HCT116 (cell line): ENCODE results near the gene CD69. TPM values are rescaled to one million over a fixed set of nuclear protein-coding genes. Genes with fewer than 3 reads are reported as not detected.

Source experiments
- ATAC-seq: fragments of 200-7000 bp; cut with Tn5 transposase; 2 replicates; pipeline ENCODE4 v1.9.1; 2020; ENCODE audit warnings: mild to moderate bottlenecking, moderate library complexity
- BruUV-seq: library from RNA; stranded (reverse); fragments of 400-500 nt; replicated peaks from 2 replicates; lab custom pipeline; 2021; lab: Mats Ljungman, UMichigan
- CTCF ChIA-PET: fragments of 300-600 bp; sonication (Branson Sonifier 250); formaldehyde crosslinking; loops from one replicate; lab custom pipeline; 2021; ENCODE audit warnings: antibody characterized with exemption; lab: Charles Lee
- POLR2A ChIA-PET: fragments of 300-600, 350-600 bp; sonication (Branson Sonifier 250); formaldehyde crosslinking; loops from one replicate; lab custom pipeline; 2021; ENCODE audit warnings: antibody characterized with exemption; lab: Charles Lee
- RAD21 ChIA-PET, 2 experiments: fragments of 300-600 bp; sonication (Branson Sonifier 250); formaldehyde crosslinking; loops; one replicate each; lab custom pipeline; 2023; ENCODE audit warnings: low total read pairs in 2 of 2; ENCODE audit not compliant: uncharacterized antibody in 2 of 2, unreplicated experiment in 2 of 2, low non-redundant PET in 1 of 2; lab: Charles Lee
- DNase-seq: peaks from one replicate; pipeline ENCODE4 v3.0.0-alpha.2; 2010; ENCODE audit warnings: low read depth, low spot score
- H2AFZ ChIP-seq: fragments of 200-600 bp; shearing (Covaris generic), sonication (generic); 2 replicates; pipeline ENCODE4 v1.6.1; 2017; ENCODE audit warnings: low read depth, mixed run types, mixed read lengths, antibody characterized with exemption, low read length; ENCODE audit not compliant: poor library complexity, severe bottlenecking
- H3K27ac ChIP-seq: 2 replicates; pipeline ENCODE4 v1.5.1; 2012; ENCODE audit warnings: low read depth, low read length
- H3K27me3 ChIP-seq: fragments of 200-600 bp; sonication (generic); 2 replicates; pipeline ENCODE4 v1.6.1; 2016; ENCODE audit warnings: mixed run types, low read length, mixed read lengths; ENCODE audit not compliant: insufficient read depth
- H3K36me3 ChIP-seq, 2 experiments: fragments of 200-500 bp in 1 of 2; fragments of 200-600 bp in 1 of 2; sonication (Bioruptor generic) in 1 of 2; sonication (generic) in 1 of 2; 2 replicates each; pipeline versions ENCODE4 v1.5.1 to v1.6.1; 2014 to 2016; ENCODE audit warnings: low read length in 2 of 2, inconsistent platforms in 1 of 2, mixed read lengths in 1 of 2, mixed run types in 1 of 2; ENCODE audit not compliant: insufficient read depth in 2 of 2, control insufficient read depth in 1 of 2
- H3K4me1 ChIP-seq, 2 experiments: fragments of 200-600 bp in 1 of 2; sonication (generic) in 1 of 2; 2 replicates each; pipeline versions ENCODE4 v1.5.1 to v1.6.1; 2012 to 2017; ENCODE audit warnings: low read length in 2 of 2, inconsistent platforms in 1 of 2, mild to moderate bottlenecking in 1 of 2, mixed read lengths in 1 of 2, mixed run types in 1 of 2, moderate library complexity in 1 of 2; ENCODE audit not compliant: insufficient read depth in 2 of 2, control insufficient read depth in 1 of 2
- H3K4me2 ChIP-seq: fragments of 200-600 bp; sonication (generic); 2 replicates; pipeline ENCODE4 v1.6.1; 2017; ENCODE audit warnings: mixed run types, low read length, mixed read lengths
- H3K4me3 ChIP-seq, 2 experiments: fragments of 200-600 bp in 1 of 2; sonication (generic) in 1 of 2; replicated peaks in 1 of 2; 2 replicates each; pipeline ENCODE4 v1.5.1; 2011 to 2016; ENCODE audit warnings: low read length in 2 of 2, control low read depth in 1 of 2, low read depth in 1 of 2, mild to moderate bottlenecking in 1 of 2, mixed read lengths in 1 of 2, mixed run types in 1 of 2
- H3K79me2 ChIP-seq: fragments of 200-600 bp; sonication (generic); 2 replicates; pipeline ENCODE4 v1.6.1; 2017; ENCODE audit warnings: mild to moderate bottlenecking, mixed run types, low read length, moderate library complexity, mixed read lengths; ENCODE audit not compliant: insufficient read depth
- H3K9ac ChIP-seq: fragments of 200-600 bp; sonication (generic); 2 replicates; pipeline ENCODE4 v1.6.1; 2016; ENCODE audit warnings: low read length, mixed read lengths
- H3K9me2 ChIP-seq: fragments of 200-600 bp; sonication (generic), shearing (Covaris generic); 2 replicates; pipeline ENCODE4 v1.6.1; 2017; ENCODE audit warnings: mixed run types, mild to moderate bottlenecking, moderate library complexity; ENCODE audit not compliant: insufficient read depth
- H3K9me3 ChIP-seq, 2 experiments: fragments of 200-500 bp in 1 of 2; fragments of 200-600 bp in 1 of 2; sonication (Bioruptor generic) in 1 of 2; sonication (generic) in 1 of 2; 2 replicates each; pipeline ENCODE4 v1.6.1; 2014 to 2017; ENCODE audit warnings: low read length in 2 of 2, mixed read lengths in 2 of 2, inconsistent platforms in 1 of 2, low read depth in 1 of 2, mild to moderate bottlenecking in 1 of 2, mixed run types in 1 of 2, moderate library complexity in 1 of 2; ENCODE audit not compliant: control insufficient read depth in 1 of 2, insufficient read depth in 1 of 2
- H4K20me1 ChIP-seq: fragments of 200-600 bp; sonication (generic), shearing (Covaris generic); 2 replicates; pipeline ENCODE4 v1.6.1; 2017; ENCODE audit warnings: mixed run types, mild to moderate bottlenecking, moderate library complexity; ENCODE audit not compliant: insufficient read depth
- CBX3 ChIP-seq: IDR thresholded peaks from 2 replicates; pipeline ENCODE4 v1.6.1; 2012; ENCODE audit warnings: low read depth
- EGR1 ChIP-seq: IDR thresholded peaks from 2 replicates; pipeline ENCODE4 v1.6.1; 2012; ENCODE audit warnings: low read depth
- ELF1 ChIP-seq: IDR thresholded peaks from 2 replicates; pipeline ENCODE4 v1.6.1; 2012; ENCODE audit warnings: low read depth, borderline replicate concordance
- EZH2phosphoT487 ChIP-seq: fragments of 200-600 bp; IDR thresholded peaks from 2 replicates; pipeline ENCODE4 v1.6.1; 2018; ENCODE audit warnings: antibody characterized with exemption, borderline replicate concordance
- FOSL1 ChIP-seq: IDR thresholded peaks from 2 replicates; pipeline ENCODE4 v1.6.1; 2012; ENCODE audit warnings: low read depth
- POLR2A ChIP-seq: IDR thresholded peaks from 2 replicates; pipeline ENCODE4 v1.7.0; 2011; ENCODE audit warnings: borderline replicate concordance; ENCODE audit not compliant: insufficient read depth, insufficient read length; ENCODE audit errors: extremely low read depth
- RAD21 ChIP-seq: IDR thresholded peaks from 2 replicates; pipeline ENCODE4 v1.6.1; 2012; ENCODE audit warnings: low read depth, mild to moderate bottlenecking
- SRF ChIP-seq: IDR thresholded peaks from 2 replicates; pipeline ENCODE4 v1.6.1; 2012; ENCODE audit warnings: low read depth
- TCF7L2 ChIP-seq: IDR thresholded peaks from 2 replicates; pipeline ENCODE4 v1.7.0; 2011; ENCODE audit warnings: borderline replicate concordance, inconsistent platforms; ENCODE audit not compliant: insufficient read depth, insufficient read length; ENCODE audit errors: extremely low read depth
- YY1 ChIP-seq: IDR thresholded peaks from 2 replicates; pipeline ENCODE4 v1.6.1; 2011; ENCODE audit warnings: low read length, low read depth, moderate library complexity, mild to moderate bottlenecking; ENCODE audit not compliant: insufficient replicate concordance; ENCODE audit errors: extremely low read depth
- ZNF274 ChIP-seq: fragments of 200-500 bp; sonication (Bioruptor generic); IDR thresholded peaks from 2 replicates; pipeline ENCODE4 v1.6.1; 2014; ENCODE audit warnings: mild to moderate bottlenecking, low read depth, low read length, inconsistent platforms
- intact Hi-C: fragments of 100-400 bp; cut with micrococcal nuclease; formaldehyde crosslinking; loops from 2 replicates; pipeline ENCODE4 v1.10.0; 2022
- total RNA-seq: library from RNA; stranded (reverse); gene quantifications from one replicate; pipeline ENCODE4 v1.2.1, GENCODE V29; 2021; ENCODE audit not compliant: unreplicated experiment
- TF ChIP-seq, protein P1 (sequence below): IDR thresholded peaks from 2 replicates; pipeline ENCODE4 v1.6.1; 2012; ENCODE audit warnings: low read depth
- TF ChIP-seq, protein P2 (sequence below): IDR thresholded peaks from 2 replicates; pipeline ENCODE4 v1.6.1; 2012
- TF ChIP-seq, protein P3 (sequence below), 3 experiments: fragments of 200-600 bp in 1 of 3; sonication (generic) in 1 of 3; IDR thresholded peaks in 2 of 3; conservative IDR thresholded peaks in 1 of 3; 2 replicates each; pipeline ENCODE4 v1.5.1; 2012 to 2017; ENCODE audit warnings: low read depth in 2 of 3, low read length in 2 of 3, antibody characterized with exemption in 1 of 3, borderline replicate concordance in 1 of 3, control low read depth in 1 of 3, mild to moderate bottlenecking in 1 of 3, mixed read lengths in 1 of 3, mixed run types in 1 of 3, moderate library complexity in 1 of 3; ENCODE audit not compliant: insufficient read depth in 1 of 3

The CD69 gene
- total RNA-seq, 1 experiment from 2014 or later = not detected

DNA sequence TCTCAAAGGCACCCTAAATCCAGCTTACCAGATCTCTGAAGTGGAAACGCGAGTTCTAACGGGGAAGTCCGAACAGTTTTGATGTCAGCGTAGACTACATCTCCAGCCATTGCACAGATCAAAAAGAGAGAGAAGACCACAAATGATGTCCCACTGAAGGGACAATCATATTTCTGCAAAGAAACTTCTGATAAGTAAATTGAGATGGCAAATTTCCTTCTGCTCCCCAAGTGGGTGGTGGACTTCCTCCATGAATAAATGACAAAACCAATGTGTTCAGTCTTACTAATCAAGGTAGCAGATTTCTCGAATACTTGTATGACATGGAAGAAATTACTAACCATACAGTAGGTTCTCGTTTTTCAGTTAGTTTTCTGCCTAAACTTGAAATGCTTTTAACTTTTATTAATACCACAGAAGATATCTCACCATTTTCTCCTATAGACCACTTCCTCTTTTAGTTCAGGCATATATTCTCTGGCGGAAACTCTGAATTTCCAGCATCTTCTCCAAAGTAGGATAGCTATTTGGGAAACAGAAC, 27.7 kb downstream of the CD69 start, which contains the start of gene CLECL1:
TSS of gene CLECL1 (minus strand) at position 177 of the 541 bp plus-strand sequence.
- no peak for TF ChIP-seq ELF1
- no peak for TF ChIP-seq RAD21
- TF ChIP-seq ZNF274 = no peak
- no peak for TF ChIP-seq POLR2A
- no peaks in the 10 kb centered on the region for H3K36me3 ChIP-seq
- ChIA-PET RAD21 (no interaction called here), CTCF (interaction anchor here (2.2 kb wide), 1 partner anchor 10 kb away, joined by 14 read pairs; no protein-coding TSS in a partner anchor), POLR2A (no interaction called here)
- H2AFZ ChIP-seq = no peak within 1 kb of the TSS
- H3K4me1 ChIP-seq = no peaks in the 10 kb centered on the region
- H3K27me3 ChIP-seq = peaks cover 45% of the 10 kb centered on the region
- no peak within 1 kb of the TSS for H3K4me2 ChIP-seq
- BruUV-seq = no TSS peak
- no peaks in the 10 kb centered on the region for H3K9me3 ChIP-seq
- H3K9ac ChIP-seq = no peak within 1 kb of the TSS
- H3K27ac ChIP-seq = no peak within 1 kb of the TSS
- DNase-seq = no peak
- ATAC-seq = no peak
- H4K20me1 ChIP-seq = no peaks in the 10 kb centered on the region
- H3K79me2 ChIP-seq = no peaks in the 10 kb centered on the region
- H3K9me2 ChIP-seq = no peaks in the 10 kb centered on the region
- intact Hi-C loops = no loop called here
- no peak within 1 kb of the TSS for H3K4me3 ChIP-seq

DNA sequence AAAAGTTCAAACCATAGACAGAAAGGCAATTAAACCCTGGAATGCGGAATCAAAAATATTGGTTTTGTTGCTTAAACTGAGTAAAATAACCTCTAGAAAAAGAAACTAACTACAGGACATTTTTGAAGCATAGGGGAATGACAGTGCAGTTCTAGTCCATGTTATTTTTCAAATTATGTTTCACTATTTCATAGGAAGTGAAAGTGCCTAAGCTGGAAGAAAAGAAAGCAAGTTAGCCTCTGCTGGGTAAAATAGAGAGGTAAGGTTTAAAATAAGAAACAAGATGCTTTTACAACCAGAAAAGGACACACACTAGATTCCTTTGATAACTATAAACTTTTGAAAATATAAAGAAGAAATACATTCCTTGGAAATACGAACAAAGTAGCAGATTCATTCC, 28.9 kb downstream of the CD69 start:
- no peak overlapping the region for H3K27ac ChIP-seq
- no peak overlapping the region for H3K4me3 ChIP-seq
- no peaks in the 10 kb centered on the region for H3K9me2 ChIP-seq
- ChIA-PET POLR2A (no interaction called here), RAD21 (no interaction called here), CTCF (interaction anchor here (3.0 kb wide), 1 partner anchor 11 kb away, joined by 20 read pairs; no protein-coding TSS in a partner anchor)
- ATAC-seq (no peak), DNase-seq (no peak)
- H3K9ac ChIP-seq = no peak overlapping the region
- no peaks in the 10 kb centered on the region for H3K4me1 ChIP-seq
- no peaks in the 10 kb centered on the region for H3K79me2 ChIP-seq
- H3K9me3 ChIP-seq = no peaks in the 10 kb centered on the region
- no peak overlapping the region for H3K4me2 ChIP-seq
- H2AFZ ChIP-seq = no peak overlapping the region
- peaks cover 45% of the 10 kb centered on the region for H3K27me3 ChIP-seq
- H4K20me1 ChIP-seq = no peaks in the 10 kb centered on the region
- BruUV-seq = no TSS peak
- no peaks in the 10 kb centered on the region for H3K36me3 ChIP-seq
- intact Hi-C loops = no loop called here
- TF ChIP-seq EGR1 (no peak), ELF1 (no peak), POLR2A (no peak), EZH2phosphoT487 (no peak), SRF (no peak), CBX3 (no peak), YY1 (no peak), RAD21 (no peak), FOSL1 (no peak), TCF7L2 (no peak)
- TF ChIP-seq, protein P1, sequence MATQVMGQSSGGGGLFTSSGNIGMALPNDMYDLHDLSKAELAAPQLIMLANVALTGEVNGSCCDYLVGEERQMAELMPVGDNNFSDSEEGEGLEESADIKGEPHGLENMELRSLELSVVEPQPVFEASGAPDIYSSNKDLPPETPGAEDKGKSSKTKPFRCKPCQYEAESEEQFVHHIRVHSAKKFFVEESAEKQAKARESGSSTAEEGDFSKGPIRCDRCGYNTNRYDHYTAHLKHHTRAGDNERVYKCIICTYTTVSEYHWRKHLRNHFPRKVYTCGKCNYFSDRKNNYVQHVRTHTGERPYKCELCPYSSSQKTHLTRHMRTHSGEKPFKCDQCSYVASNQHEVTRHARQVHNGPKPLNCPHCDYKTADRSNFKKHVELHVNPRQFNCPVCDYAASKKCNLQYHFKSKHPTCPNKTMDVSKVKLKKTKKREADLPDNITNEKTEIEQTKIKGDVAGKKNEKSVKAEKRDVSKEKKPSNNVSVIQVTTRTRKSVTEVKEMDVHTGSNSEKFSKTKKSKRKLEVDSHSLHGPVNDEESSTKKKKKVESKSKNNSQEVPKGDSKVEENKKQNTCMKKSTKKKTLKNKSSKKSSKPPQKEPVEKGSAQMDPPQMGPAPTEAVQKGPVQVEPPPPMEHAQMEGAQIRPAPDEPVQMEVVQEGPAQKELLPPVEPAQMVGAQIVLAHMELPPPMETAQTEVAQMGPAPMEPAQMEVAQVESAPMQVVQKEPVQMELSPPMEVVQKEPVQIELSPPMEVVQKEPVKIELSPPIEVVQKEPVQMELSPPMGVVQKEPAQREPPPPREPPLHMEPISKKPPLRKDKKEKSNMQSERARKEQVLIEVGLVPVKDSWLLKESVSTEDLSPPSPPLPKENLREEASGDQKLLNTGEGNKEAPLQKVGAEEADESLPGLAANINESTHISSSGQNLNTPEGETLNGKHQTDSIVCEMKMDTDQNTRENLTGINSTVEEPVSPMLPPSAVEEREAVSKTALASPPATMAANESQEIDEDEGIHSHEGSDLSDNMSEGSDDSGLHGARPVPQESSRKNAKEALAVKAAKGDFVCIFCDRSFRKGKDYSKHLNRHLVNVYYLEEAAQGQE = no peak
- TF ChIP-seq, protein P2, sequence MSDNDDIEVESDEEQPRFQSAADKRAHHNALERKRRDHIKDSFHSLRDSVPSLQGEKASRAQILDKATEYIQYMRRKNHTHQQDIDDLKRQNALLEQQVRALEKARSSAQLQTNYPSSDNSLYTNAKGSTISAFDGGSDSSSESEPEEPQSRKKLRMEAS = no peak
- TF ChIP-seq, protein P3, sequence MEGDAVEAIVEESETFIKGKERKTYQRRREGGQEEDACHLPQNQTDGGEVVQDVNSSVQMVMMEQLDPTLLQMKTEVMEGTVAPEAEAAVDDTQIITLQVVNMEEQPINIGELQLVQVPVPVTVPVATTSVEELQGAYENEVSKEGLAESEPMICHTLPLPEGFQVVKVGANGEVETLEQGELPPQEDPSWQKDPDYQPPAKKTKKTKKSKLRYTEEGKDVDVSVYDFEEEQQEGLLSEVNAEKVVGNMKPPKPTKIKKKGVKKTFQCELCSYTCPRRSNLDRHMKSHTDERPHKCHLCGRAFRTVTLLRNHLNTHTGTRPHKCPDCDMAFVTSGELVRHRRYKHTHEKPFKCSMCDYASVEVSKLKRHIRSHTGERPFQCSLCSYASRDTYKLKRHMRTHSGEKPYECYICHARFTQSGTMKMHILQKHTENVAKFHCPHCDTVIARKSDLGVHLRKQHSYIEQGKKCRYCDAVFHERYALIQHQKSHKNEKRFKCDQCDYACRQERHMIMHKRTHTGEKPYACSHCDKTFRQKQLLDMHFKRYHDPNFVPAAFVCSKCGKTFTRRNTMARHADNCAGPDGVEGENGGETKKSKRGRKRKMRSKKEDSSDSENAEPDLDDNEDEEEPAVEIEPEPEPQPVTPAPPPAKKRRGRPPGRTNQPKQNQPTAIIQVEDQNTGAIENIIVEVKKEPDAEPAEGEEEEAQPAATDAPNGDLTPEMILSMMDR (IDR thresholded peaks at IDR 0.05 in 2 of 3, conservative IDR thresholded peaks at IDR 0.05 in 1 of 3; ENCODE audit: borderline replicate concordance in 1 of 3, insufficient read depth in 1 of 3, low read depth in 2 of 3, low read length in 2 of 3) = no peak
